Tibial nerve (tissue), 4 donors: ENCODE data around the gene COL4A3. TPM values are rescaled to one million over a fixed set of nuclear protein-coding genes. Genes with fewer than 3 reads are reported as not detected.

ENCODE experiments used
- DNase-seq, 2 donors: peaks; one replicate each; pipeline ENCODE4 v3.0.0-alpha.2; 2019; ENCODE audit warnings: low spot score in 2 of 2
- H3K27ac ChIP-seq, 4 donors: fragments of 200-600 bp; sonication (generic) in 3 of 4; one replicate each; pipeline ENCODE4 v1.5.1; 2017 to 2019; ENCODE audit warnings: mild to moderate bottlenecking in 1 of 4
- H3K27me3 ChIP-seq, 2 donors: fragments of 200-600 bp; sonication (generic) in 1 of 2; one replicate each; pipeline versions ENCODE4 v1.5.1 to v1.6.0; 2017 to 2019
- H3K36me3 ChIP-seq, 3 donors: fragments of 200-600 bp; sonication (generic); one replicate each; pipeline ENCODE4 v1.5.1; 2018 to 2019
- H3K4me1 ChIP-seq, 4 donors: fragments of 200-600 bp; sonication (generic) in 3 of 4; one replicate each; pipeline ENCODE4 v1.5.1; 2017 to 2019
- H3K4me3 ChIP-seq, 4 donors: fragments of 200-600 bp; sonication (generic) in 3 of 4; one replicate each; pipeline ENCODE4 v1.5.1; 2017 to 2019; ENCODE audit warnings: mild to moderate bottlenecking in 1 of 4, moderate library complexity in 1 of 4
- H3K9me3 ChIP-seq, 4 donors: fragments of 200-600 bp; sonication (generic) in 3 of 4; one replicate each; pipeline ENCODE4 v1.5.1; 2017 to 2019
- CTCF ChIP-seq, 5 experiments: fragments of 200-600 bp in 3 of 5; fragments of 450-650 bp in 2 of 5; sonication (generic) in 3 of 5; IDR thresholded peaks; one replicate each; pipeline ENCODE4 v1.5.1; 2016 to 2019; ENCODE audit warnings: antibody characterized with exemption in 5 of 5, mild to moderate bottlenecking in 3 of 5, moderate library complexity in 2 of 5
- EP300 ChIP-seq, 2 donors: sonication (generic); formaldehyde crosslinking; IDR thresholded peaks; one replicate each; pipeline ENCODE4 v1.6.1; 2017; ENCODE audit warnings: antibody characterized with exemption in 2 of 2, mild to moderate bottlenecking in 1 of 2
- POLR2A ChIP-seq, 2 donors: fragments of 450-650 bp; IDR thresholded peaks; one replicate each; pipeline ENCODE4 v1.6.1; 2017; ENCODE audit warnings: antibody characterized with exemption in 2 of 2, mild to moderate bottlenecking in 2 of 2, moderate library complexity in 2 of 2
- WGBS, 2 donors: methylation state at CpG; one replicate each; pipeline ENCODE4 v1.1.5; 2018; 5-methylcytosine and 5-hydroxymethylcytosine counted together
- total RNA-seq, 4 donors: library from RNA; depleted of rRNA; stranded (reverse); fragments of >200 nt; gene quantifications; one replicate each; pipeline ENCODE4 v1.1.0, GENCODE V29; 2016

Gene COL4A3
- total RNA-seq, 4 donors from 2014 or later, result 3.9 to 8.6 (median 7.6) TPM

DNA sequence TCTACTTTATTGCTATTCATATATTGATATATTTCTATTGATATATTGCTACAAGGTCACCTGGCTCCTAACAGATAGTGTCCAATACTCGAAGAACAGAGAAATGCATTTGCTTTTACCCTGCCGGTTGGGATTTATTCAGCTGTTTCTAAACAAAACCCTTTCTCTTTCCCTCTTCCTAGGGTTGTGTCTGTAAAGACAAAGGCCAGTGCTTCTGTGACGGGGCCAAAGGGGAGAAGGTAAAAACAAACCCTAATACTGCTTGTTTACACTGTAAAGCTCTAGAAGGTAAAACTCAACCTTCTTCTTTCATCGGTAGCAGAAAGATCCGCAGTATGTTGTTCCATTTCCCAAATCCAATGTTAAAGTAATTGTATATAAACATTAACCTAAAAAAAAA is 73.4 kb downstream of the COL4A3 start:
- Histone ChIP-seq H3K36me3 (no peaks in the 10 kb centered on the region), H3K9me3 (no peaks in the 10 kb centered on the region), H3K27ac (no peak overlapping the region), H3K4me3 (no peak overlapping the region), H3K4me1 (no peaks in the 10 kb centered on the region), H3K27me3 (no peaks in the 10 kb centered on the region)
- 78 to 80% methylated on average over 5 of the region's 5 CpGs for WGBS, 2 donors
- DNase-seq, result no peak
- TF ChIP-seq EP300 (IDR thresholded peaks at IDR 0.05), result no peak
- TF ChIP-seq CTCF (IDR thresholded peaks at IDR 0.05), result no peak
- no peak for TF ChIP-seq POLR2A (IDR thresholded peaks at IDR 0.05)

DNA sequence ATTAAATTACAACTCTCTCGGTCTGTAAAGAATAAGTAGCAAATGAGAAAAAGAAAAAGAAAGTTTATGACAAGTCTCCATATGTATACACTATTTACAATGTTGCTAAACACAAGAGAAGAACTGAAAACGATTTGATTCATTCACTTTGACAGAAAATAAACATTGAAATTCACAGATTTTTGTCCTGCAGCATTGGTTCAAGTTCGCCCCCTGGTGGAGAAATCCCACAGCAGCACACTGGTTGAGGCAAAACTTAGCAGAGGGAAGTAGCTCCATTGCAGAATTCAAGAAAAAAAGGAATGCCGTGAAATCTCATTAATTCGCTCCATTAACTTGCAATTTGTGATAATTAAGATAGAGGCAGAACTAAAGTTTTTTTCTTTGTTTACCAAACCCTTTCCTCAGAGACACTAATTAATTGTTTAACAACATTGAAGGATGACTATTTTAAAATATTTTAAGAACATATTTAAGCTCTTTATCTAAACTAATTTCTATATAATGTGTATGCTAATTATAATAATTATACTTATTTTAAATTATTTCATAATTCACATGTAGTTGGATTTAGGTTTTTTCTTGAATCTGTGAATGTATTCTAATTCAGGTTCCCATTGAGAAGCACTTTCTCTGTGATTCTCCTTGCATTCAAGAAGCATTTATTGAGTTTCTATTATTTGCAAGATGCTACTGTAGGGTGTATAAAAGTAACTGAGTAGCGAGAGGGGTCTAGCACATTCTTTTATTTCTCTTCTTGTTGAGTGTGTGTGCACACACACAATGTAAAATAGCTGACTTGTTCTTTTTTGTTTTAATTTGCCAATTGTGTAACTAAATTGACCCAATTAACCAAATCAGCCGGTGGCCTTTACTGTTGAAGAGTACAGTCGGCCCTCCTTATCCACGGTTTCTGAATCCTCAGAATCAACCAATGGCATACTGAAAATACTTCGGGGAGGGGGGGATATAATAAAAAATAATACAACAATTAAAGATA is 74.1 kb downstream of the COL4A3 start:
- WGBS, 2 donors, result 31 to 34% methylated on average over 10 of the region's 10 CpGs
- H3K9me3 ChIP-seq, result no peaks in the 10 kb centered on the region
- TF ChIP-seq EP300 (IDR thresholded peaks at IDR 0.05), result no peak
- TF ChIP-seq CTCF (IDR thresholded peaks at IDR 0.05), result peak; percentile 65 to 91 (median 85)
- peak; percentile 51 to 85 for DNase-seq
- no peaks in the 10 kb centered on the region for H3K36me3 ChIP-seq
- no peaks in the 10 kb centered on the region for H3K4me1 ChIP-seq
- H3K27me3 ChIP-seq, result no peaks in the 10 kb centered on the region
- H3K27ac ChIP-seq, result no peak overlapping the region
- no peak overlapping the region for H3K4me3 ChIP-seq

DNA sequence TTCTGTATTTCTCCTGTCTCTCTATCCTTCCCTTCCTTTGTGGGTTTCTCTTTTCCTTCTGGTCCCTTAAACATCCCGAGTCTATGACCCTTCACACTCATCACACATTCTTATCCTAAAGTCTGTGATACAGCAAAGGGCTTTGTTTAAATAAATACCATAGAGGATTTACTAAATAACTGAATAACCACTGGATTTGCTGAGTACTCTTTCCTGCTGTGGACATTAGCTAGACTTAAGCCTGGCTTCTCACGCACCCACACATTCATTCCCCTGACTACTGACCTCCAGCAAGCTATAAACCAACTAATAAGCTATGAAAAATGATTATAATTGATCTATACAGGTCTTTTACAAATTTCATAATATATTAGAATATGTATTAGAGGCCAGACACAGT is 76.6 kb downstream of the COL4A3 start:
- 56 to 59% methylated on average over 2 of the region's 2 CpGs for WGBS, 2 donors
- H3K9me3 ChIP-seq, result no peaks in the 10 kb centered on the region
- H3K4me3 ChIP-seq, result no peak overlapping the region
- no peak overlapping the region for H3K27ac ChIP-seq
- no peaks in the 10 kb centered on the region for H3K4me1 ChIP-seq
- no peak for DNase-seq
- H3K36me3 ChIP-seq, result no peaks in the 10 kb centered on the region
- no peaks in the 10 kb centered on the region for H3K27me3 ChIP-seq
- TF ChIP-seq CTCF (IDR thresholded peaks at IDR 0.05) (no peak), EP300 (IDR thresholded peaks at IDR 0.05) (no peak), POLR2A (IDR thresholded peaks at IDR 0.05) (no peak)

DNA sequence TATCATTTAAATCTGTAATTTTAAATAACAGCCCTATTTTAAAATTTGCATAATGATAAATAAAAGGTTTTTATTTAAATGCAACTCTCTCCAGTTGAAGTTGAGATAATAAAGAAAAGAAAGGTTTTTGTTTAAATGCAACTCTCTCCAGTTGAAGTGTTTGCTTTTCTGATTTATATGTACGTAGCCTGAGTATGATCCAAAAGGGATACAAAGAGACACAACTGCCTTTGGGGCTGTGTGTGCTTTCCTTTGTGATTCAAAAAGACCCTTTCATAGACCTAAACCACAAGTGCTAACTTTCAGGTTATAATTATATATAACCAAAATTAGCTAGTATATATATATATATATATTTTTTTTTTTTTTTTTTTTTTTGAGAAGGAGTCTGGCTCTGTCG is 84.5 kb downstream of the COL4A3 start:
- no peak for TF ChIP-seq EP300 (IDR thresholded peaks at IDR 0.05)
- no peak for TF ChIP-seq POLR2A (IDR thresholded peaks at IDR 0.05)
- TF ChIP-seq CTCF (IDR thresholded peaks at IDR 0.05), result no peak
- no peaks in the 10 kb centered on the region for H3K9me3 ChIP-seq
- whole genome bisulfite sequencing, 2 donors, result 84 to 94% methylated on average over 1 to 2 of the region's 2 CpGs

GRCh38 chr2:227252831-227253230 is 88.4 kb downstream of the COL4A3 start:
- TF ChIP-seq EP300 (IDR thresholded peaks at IDR 0.05), result no peak
- no peak for TF ChIP-seq POLR2A (IDR thresholded peaks at IDR 0.05)
- no peak for TF ChIP-seq CTCF (IDR thresholded peaks at IDR 0.05)
- WGBS, 2 donors, result 51 to 56% methylated on average over 2 of the region's 2 CpGs
- Histone ChIP-seq H3K27me3 (no peaks in the 10 kb centered on the region), H3K4me3 (no peak overlapping the region), H3K9me3 (no peaks in the 10 kb centered on the region), H3K4me1 (no peaks in the 10 kb centered on the region), H3K27ac (no peak overlapping the region), H3K36me3 (peaks cover 0 to 2% (median 0%) of the 10 kb centered on the region in 3 donors)
- DNase-seq, result no peak

More for the DNA sequence above, 84.5 kb downstream of the COL4A3 start:
- Histone ChIP-seq H3K4me1 (no peaks in the 10 kb centered on the region), H3K4me3 (no peak overlapping the region), H3K27me3 (no peaks in the 10 kb centered on the region), H3K36me3 (no peaks in the 10 kb centered on the region), H3K27ac (no peak overlapping the region)
- DNase-seq, result no peak
